WTC11 (cell line): Measurements from ENCODE around the gene METTL15.

ENCODE experiments used
- ATF2 ChIP-seq: sonication (generic); formaldehyde crosslinking; IDR thresholded peaks from 2 replicates; pipeline ENCODE4 v1.8.1; 2022; ENCODE audit warnings: low read depth, missing genetic modification reagents, borderline replicate concordance
- CTCF ChIP-seq: fragments of 200-600 bp; IDR thresholded peaks from 2 replicates; pipeline ENCODE4 v1.8.0; 2022; ENCODE audit warnings: antibody characterized with exemption
- E2F4 ChIP-seq: sonication (generic); formaldehyde crosslinking; IDR thresholded peaks from 2 replicates; pipeline ENCODE4 v1.8.1; 2022; ENCODE audit warnings: low read depth, mild to moderate bottlenecking, moderate library complexity, missing genetic modification reagents, borderline replicate concordance
- HMGA2 ChIP-seq: fragments of 250-450 bp; sonication (Bioruptor Pico); IDR thresholded peaks from 2 replicates; pipeline ENCODE4 v1.4.0; 2021; ENCODE audit warnings: mild to moderate bottlenecking, moderate library complexity
- JUN ChIP-seq: sonication (generic); formaldehyde crosslinking; IDR thresholded peaks from 2 replicates; pipeline ENCODE4 v1.8.0; 2023; ENCODE audit warnings: mild to moderate bottlenecking, missing genetic modification reagents
- KAT7 ChIP-seq: sonication (generic); formaldehyde crosslinking; IDR thresholded peaks from 2 replicates; pipeline ENCODE4 v1.8.1; 2023; ENCODE audit warnings: missing genetic modification reagents, mild to moderate bottlenecking, borderline replicate concordance
- NFYB ChIP-seq: sonication (generic); formaldehyde crosslinking; conservative IDR thresholded peaks from 2 replicates; pipeline ENCODE4 v1.8.0; 2022; ENCODE audit warnings: low read depth, missing genetic modification reagents
- SOX15 ChIP-seq: fragments of 250-450 bp; sonication (Bioruptor Pico); IDR thresholded peaks from 2 replicates; pipeline ENCODE4 v1.9.0; 2021; ENCODE audit warnings: mild to moderate bottlenecking
- SP1 ChIP-seq: sonication (generic); formaldehyde crosslinking; conservative IDR thresholded peaks from 2 replicates; pipeline ENCODE4 v1.8.1; 2022; ENCODE audit warnings: missing genetic modification reagents
- ZNF121 ChIP-seq: sonication (generic); formaldehyde crosslinking; IDR thresholded peaks from 2 replicates; pipeline ENCODE4 v1.8.0; 2023; ENCODE audit warnings: missing genetic modification reagents
- TF ChIP-seq, protein P1 (sequence below): sonication (generic); formaldehyde crosslinking; IDR thresholded peaks from 2 replicates; pipeline ENCODE4 v1.8.1; 2023; ENCODE audit warnings: mild to moderate bottlenecking, missing genetic modification reagents, borderline replicate concordance
- TF ChIP-seq, protein P2 (sequence below): sonication (generic); formaldehyde crosslinking; IDR thresholded peaks from 2 replicates; pipeline ENCODE4 v1.8.0; 2022; ENCODE audit warnings: mild to moderate bottlenecking, missing genetic modification reagents

- TF ChIP-seq SP1 (CRISPR knock-in tag): no peak
- TF ChIP-seq HMGA2 (CRISPR knock-in tag): no peak
- TF ChIP-seq, protein P1, sequence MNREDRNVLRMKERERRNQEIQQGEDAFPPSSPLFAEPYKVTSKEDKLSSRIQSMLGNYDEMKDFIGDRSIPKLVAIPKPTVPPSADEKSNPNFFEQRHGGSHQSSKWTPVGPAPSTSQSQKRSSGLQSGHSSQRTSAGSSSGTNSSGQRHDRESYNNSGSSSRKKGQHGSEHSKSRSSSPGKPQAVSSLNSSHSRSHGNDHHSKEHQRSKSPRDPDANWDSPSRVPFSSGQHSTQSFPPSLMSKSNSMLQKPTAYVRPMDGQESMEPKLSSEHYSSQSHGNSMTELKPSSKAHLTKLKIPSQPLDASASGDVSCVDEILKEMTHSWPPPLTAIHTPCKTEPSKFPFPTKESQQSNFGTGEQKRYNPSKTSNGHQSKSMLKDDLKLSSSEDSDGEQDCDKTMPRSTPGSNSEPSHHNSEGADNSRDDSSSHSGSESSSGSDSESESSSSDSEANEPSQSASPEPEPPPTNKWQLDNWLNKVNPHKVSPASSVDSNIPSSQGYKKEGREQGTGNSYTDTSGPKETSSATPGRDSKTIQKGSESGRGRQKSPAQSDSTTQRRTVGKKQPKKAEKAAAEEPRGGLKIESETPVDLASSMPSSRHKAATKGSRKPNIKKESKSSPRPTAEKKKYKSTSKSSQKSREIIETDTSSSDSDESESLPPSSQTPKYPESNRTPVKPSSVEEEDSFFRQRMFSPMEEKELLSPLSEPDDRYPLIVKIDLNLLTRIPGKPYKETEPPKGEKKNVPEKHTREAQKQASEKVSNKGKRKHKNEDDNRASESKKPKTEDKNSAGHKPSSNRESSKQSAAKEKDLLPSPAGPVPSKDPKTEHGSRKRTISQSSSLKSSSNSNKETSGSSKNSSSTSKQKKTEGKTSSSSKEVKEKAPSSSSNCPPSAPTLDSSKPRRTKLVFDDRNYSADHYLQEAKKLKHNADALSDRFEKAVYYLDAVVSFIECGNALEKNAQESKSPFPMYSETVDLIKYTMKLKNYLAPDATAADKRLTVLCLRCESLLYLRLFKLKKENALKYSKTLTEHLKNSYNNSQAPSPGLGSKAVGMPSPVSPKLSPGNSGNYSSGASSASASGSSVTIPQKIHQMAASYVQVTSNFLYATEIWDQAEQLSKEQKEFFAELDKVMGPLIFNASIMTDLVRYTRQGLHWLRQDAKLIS (CRISPR knock-in tag): no peak
- no peak for TF ChIP-seq CTCF
- TF ChIP-seq E2F4 (CRISPR knock-in tag): no peak
- TF ChIP-seq ATF2 (CRISPR knock-in tag): no peak
- TF ChIP-seq SOX15 (CRISPR knock-in tag): no peak
- TF ChIP-seq ZNF121: no peak
- no peak for TF ChIP-seq NFYB
- no peak for TF ChIP-seq KAT7 (CRISPR knock-in tag)
- TF ChIP-seq JUN (CRISPR knock-in tag): no peak
- TF ChIP-seq, protein P2, sequence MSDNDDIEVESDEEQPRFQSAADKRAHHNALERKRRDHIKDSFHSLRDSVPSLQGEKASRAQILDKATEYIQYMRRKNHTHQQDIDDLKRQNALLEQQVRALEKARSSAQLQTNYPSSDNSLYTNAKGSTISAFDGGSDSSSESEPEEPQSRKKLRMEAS (CRISPR knock-in tag): no peak
These were observed 176.0 kb downstream of the METTL15 start for GRCh38 chr11:28284196-28284595.
